Cardiac fibroblast (primary cell): ENCODE results near the gene SF3B2.

Experiments used
- DNase-seq, 2 donors: peaks; one replicate each; pipeline versions ENCODE4 v3.0.0 to v3.0.0-alpha.2; 2010; ENCODE audit warnings: low read depth in 2 of 2
- H3K4me3 ChIP-seq, 2 donors: replicated peaks in 1 of 2; 1 replicate in 1 of 2; 2 replicates in 1 of 2; pipeline ENCODE4 v1.5.1; 2011; ENCODE audit warnings: low read depth in 2 of 2, low read length in 2 of 2, mild to moderate bottlenecking in 2 of 2, moderate library complexity in 1 of 2
- TF ChIP-seq, protein P1 (sequence below): IDR thresholded peaks from one replicate; pipeline ENCODE4 v1.5.1; 2011; ENCODE audit warnings: low read depth, mild to moderate bottlenecking, low read length, inconsistent platforms

SF3B2 gene

DNA sequence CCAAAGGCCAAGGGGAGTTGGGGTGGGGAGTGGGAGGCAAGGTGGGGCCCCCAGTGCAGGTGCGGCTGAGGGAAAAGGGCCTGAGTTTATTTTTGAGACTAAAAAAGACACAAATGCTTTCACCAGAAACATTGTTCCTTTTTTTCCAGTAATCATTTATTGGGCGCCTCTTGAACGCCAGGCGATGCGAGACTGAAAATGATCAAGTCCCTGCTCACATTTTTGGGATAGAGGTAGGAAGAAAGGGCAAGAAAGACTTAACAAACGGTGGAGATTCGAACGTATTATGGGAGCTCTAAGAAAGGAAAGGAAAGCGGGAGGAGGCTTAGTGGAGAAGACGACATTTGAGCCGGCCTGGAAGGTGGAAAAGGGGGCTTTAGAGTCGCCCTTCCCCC is 796 bp upstream of the SF3B2 start:
- H3K4me3 ChIP-seq: peak overlapping the region; percentile 56 to 95
- DNase-seq: no peak
- TF ChIP-seq, protein P1, sequence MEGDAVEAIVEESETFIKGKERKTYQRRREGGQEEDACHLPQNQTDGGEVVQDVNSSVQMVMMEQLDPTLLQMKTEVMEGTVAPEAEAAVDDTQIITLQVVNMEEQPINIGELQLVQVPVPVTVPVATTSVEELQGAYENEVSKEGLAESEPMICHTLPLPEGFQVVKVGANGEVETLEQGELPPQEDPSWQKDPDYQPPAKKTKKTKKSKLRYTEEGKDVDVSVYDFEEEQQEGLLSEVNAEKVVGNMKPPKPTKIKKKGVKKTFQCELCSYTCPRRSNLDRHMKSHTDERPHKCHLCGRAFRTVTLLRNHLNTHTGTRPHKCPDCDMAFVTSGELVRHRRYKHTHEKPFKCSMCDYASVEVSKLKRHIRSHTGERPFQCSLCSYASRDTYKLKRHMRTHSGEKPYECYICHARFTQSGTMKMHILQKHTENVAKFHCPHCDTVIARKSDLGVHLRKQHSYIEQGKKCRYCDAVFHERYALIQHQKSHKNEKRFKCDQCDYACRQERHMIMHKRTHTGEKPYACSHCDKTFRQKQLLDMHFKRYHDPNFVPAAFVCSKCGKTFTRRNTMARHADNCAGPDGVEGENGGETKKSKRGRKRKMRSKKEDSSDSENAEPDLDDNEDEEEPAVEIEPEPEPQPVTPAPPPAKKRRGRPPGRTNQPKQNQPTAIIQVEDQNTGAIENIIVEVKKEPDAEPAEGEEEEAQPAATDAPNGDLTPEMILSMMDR: no peak

DNA sequence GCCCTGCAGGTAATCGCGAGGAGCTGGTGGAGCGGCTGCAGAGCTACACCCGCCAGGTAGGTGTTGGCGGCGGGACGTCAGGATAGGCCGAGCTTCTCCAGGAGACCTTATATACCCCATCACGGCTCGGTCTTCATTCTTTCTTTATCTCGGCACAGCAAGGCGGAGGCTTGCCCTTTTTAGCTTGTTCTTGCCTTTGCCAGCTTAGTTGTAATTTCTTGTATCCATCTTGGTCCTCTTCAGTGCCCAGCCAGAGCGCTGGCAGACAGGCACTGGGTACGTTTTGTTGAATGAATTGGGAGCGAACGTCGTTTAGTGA is 459 bp downstream of the SF3B2 start:
- peak overlapping the region; percentile 92 to 95 for H3K4me3 ChIP-seq
- TF ChIP-seq, protein P1: no peak
- DNase-seq: no peak

DNA sequence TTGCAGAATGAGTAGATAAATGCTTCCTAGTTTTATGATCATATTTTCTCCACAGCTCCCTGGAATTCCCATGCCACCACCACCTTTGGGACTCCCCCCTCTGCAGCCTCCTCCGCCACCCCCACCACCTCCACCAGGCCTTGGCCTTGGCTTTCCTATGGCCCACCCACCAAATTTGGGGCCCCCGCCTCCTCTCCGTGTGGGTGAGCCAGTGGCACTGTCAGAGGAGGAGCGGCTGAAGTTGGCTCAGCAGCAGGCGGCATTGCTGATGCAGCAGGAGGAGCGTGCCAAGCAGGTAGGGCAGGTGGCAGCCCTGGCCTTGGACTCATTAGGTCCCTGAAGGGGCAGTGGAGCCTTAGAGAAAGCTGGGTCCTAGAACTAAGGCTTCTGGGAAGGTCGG is 2.9 kb downstream of the SF3B2 start:
- no peak for DNase-seq
- TF ChIP-seq, protein P1: no peak

DNA sequence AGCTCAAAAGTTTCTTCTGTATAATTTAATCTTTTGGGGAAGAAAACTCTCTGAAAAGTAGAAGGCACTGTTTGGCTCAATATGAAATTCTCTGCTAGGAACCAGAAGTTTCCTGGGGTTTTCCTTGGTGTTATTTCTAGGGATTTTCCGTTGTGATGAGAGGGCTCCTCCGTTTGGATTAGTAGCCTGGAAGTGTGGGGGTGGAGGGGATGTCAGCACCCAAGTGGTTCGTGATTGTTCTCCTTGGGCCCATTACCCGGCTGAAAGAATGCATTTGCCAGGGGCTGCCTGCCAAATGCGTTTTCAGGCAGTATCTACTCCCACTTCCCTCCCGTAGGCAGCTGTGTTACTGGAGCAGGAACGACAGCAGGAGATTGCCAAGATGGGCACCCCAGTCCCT is 4.3 kb downstream of the SF3B2 start:
- DNase-seq: peak in 1 of 2 donors; percentile 57
- TF ChIP-seq, protein P1: no peak
- no peak overlapping the region for H3K4me3 ChIP-seq

More for the DNA sequence above, 2.9 kb downstream of the SF3B2 start:
- H3K4me3 ChIP-seq: no peak overlapping the region

DNA sequence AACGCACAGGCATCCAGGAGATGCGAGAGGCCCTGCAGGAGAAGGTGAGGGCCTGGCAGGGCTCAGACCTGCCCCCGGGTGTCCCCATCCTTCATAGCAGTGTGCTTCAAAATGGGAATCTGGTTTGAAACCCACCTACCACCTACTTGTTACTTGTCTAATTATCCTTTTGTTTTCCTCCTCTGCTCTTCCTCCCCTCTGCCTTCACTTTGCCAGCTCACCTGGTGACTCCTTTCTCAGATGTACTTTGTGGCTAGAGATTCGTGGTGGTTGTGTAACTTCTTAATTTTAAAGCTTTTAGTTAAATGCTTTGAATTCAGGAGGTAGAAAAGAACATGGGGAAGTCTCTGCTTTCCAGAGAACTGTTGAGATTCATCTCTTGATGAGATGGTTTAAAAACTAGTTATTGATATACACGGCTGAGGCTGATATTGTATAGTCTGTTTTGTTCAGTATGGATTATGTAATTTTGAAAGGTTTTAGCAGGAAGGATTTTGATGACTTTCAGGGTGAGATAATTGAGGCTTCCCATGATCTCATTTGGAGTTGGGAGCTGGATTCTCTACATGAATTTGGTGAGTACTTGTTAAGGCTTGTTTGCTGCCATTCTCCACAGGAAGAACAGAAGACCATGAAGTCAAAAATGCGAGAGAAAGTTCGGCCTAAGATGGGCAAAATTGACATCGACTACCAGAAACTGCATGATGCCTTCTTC is 8.0 kb downstream of the SF3B2 start:
- DNase-seq: no peak
- no peak overlapping the region for H3K4me3 ChIP-seq
- TF ChIP-seq, protein P1: no peak

DNA sequence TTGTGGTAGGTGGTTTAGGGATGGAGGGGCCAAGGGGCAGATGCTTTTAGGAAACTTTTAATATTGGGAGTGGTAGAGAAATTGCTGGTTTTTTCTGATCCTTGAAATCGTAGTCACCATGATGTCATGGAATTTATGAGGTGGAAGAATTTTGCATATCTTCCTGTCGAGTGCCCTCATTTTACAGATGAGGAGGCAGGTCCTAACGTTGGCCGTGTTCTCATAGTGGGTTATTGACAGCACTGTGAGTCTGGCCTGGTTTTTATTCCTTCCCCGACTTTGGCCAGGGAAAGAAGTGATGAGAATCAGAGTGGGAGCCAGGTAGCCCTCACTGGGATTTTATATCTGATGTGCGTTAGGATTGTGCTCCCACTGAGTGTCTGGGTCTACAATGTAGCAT is 9.1 kb downstream of the SF3B2 start:
- no peak for DNase-seq
- TF ChIP-seq, protein P1: no peak
- H3K4me3 ChIP-seq: no peak overlapping the region

DNA sequence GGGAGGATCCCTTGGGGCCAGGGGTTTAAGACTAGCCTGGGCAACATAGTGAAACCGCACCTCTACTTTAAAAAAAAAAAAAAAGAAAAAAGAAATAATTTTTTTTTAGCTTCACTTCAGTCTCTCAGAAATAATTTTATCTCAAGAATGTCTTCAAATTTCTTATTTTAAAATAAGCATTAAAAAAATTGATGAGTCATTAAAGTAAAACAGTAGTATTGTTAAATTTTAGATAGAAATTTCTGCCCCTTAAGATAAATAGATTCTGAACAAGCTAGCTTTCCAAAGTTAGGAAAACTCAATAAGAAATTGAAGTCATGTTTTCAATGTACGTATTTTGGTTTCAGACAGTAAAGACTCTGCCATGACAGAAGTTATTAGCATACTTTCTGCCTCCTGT is 10.2 kb downstream of the SF3B2 start:
- H3K4me3 ChIP-seq: no peak overlapping the region
- DNase-seq: no peak

More for the DNA sequence above, 10.2 kb downstream of the SF3B2 start:
- TF ChIP-seq, protein P1: no peak
